ENCODE data around the gene ACOT8. TPM values are rescaled to one million over a fixed set of nuclear protein-coding genes. Genes with fewer than 3 reads are reported as not detected.

ACOT8 gene
- total and polyA plus RNA-seq, 12 donors, result 21.3 to 46.6 (median 28.1) TPM

GRCh38 chr20:45813489-45813888 is 43.7 kb downstream of the ACOT8 start:
- no peak for ATAC-seq
- Histone ChIP-seq H3K4me1 (peaks cover 0 to 25% (median 14%) of the 10 kb centered on the region in 9 donors), H3K27ac (no peak overlapping the region), H3K4me3 (peak overlapping the region in 1 of 10 donors; percentile 72), H3K27me3 (no peaks in the 10 kb centered on the region), H3K36me3 (peaks cover 0 to 39% (median 26%) of the 10 kb centered on the region in 9 donors), H3K9me3 (no peaks in the 10 kb centered on the region)
- DNase-seq, result no peak
- 60 to 65% methylated on average over 7 of the region's 7 CpGs for WGBS, 2 donors
- TF ChIP-seq CTCF (IDR thresholded peaks at IDR 0.05), result no peak
- intact Hi-C loops (cut with DNase I), result no loop called here

- Histone ChIP-seq H3K27me3 (no peaks in the 10 kb centered on the region), H3K4me3 (peak overlapping the region in 9 of 10 donors; percentile 33 to 75 (median 60)), H3K9me3 (no peaks in the 10 kb centered on the region), H3K27ac (peak overlapping the region in 1 of 10 donors; percentile 59), H3K4me1 (peaks cover 0 to 22% (median 14%) of the 10 kb centered on the region in 9 donors), H3K36me3 (peaks cover 0 to 44% (median 29%) of the 10 kb centered on the region in 9 donors)
- intact Hi-C loops (cut with DNase I), result no loop called here
- no peak for ATAC-seq
- TF ChIP-seq CTCF (IDR thresholded peaks at IDR 0.05), result no peak
- WGBS, 2 donors, result 3 to 7% methylated on average over 11 of the region's 11 CpGs
- no peak for DNase-seq
Observed at GRCh38 chr20:45813006-45813340, 44.2 kb downstream of the ACOT8 start.

GRCh38 chr20:45812157-45813005 is 44.8 kb downstream of the ACOT8 start, which contains the start of gene UBE2C:
Gene UBE2C (plus strand): TSS chr20:45812644. CDS start chr20:45812696, 52 bp downstream.
- Histone ChIP-seq H3K27me3 (no peaks in the 10 kb centered on the region), H3K4me3 (peak within 1 kb of the TSS; percentile 33 to 75 (median 60)), H3K4me1 (peaks cover 0 to 19% (median 14%) of the 10 kb centered on the region in 9 donors), H3K9me3 (no peaks in the 10 kb centered on the region), H3K27ac (peak within 1 kb of the TSS in 6 of 10 donors; percentile 33 to 61 (median 44)), H3K36me3 (peaks cover 0 to 50% (median 35%) of the 10 kb centered on the region in 9 donors)
- peak in 1 of 9 donors; percentile 16 for TF ChIP-seq CTCF (IDR thresholded peaks at IDR 0.05)
- ATAC-seq, result peak; percentile 98 to 99 (median 99)
- whole genome bisulfite sequencing, 2 donors, result 0 to 1% methylated on average over 65 of the region's 65 CpGs
- DNase-seq, result peak; percentile 93 to 99
- intact Hi-C loops (cut with DNase I), result no loop called here

- DNase-seq (no peak), ATAC-seq (no peak)
- no peak overlapping the region for H3K4me3 ChIP-seq
- H3K27me3 ChIP-seq, result no peaks in the 10 kb centered on the region
- H3K9me3 ChIP-seq, result no peaks in the 10 kb centered on the region
- no peak for TF ChIP-seq CTCF (IDR thresholded peaks at IDR 0.05)
- WGBS, 2 donors, result 90 to 91% methylated on average over 8 of the region's 8 CpGs
- no peak overlapping the region for H3K27ac ChIP-seq
- intact Hi-C loops (cut with DNase I), result no loop called here
- peaks cover 0 to 66% (median 46%) of the 10 kb centered on the region in 9 donors for H3K36me3 ChIP-seq
- peaks cover 0 to 19% (median 13%) of the 10 kb centered on the region in 9 donors for H3K4me1 ChIP-seq
Observed at GRCh38 chr20:45810191-45810970, 46.8 kb downstream of the ACOT8 start.

Data from heart right ventricle (tissue), 16 donors.